B cell (primary cell): ENCODE results near the gene TIFAB. TPM values are rescaled to one million over a fixed set of nuclear protein-coding genes. Genes with fewer than 3 reads are reported as not detected.

Experiments
- ATAC-seq: fragments of 200-7000 bp; cut with Tn5 transposase; one replicate; pipeline ENCODE4 v1.10.0; 2021; ENCODE audit warnings: low read depth, mild to moderate bottlenecking, moderate number of reproducible peaks, moderate library complexity
- CTCF ChIA-PET: fragments of 350-600 bp; sonication (Branson Sonifier 250); formaldehyde crosslinking; loops from one replicate; lab custom pipeline; 2021; ENCODE audit warnings: antibody characterized with exemption, inconsistent platforms; lab: Charles Lee
- POLR2A ChIA-PET: fragments of 350-600 bp; sonication (Branson Sonifier 250); formaldehyde crosslinking; loops from one replicate; lab custom pipeline; 2021; ENCODE audit warnings: antibody characterized with exemption; lab: Charles Lee
- DNase-seq: peaks from one replicate; pipeline ENCODE4 v3.0.0; 2013
- H2AFZ ChIP-seq: 2 replicates; pipeline ENCODE4 v1.6.1; 2012; ENCODE audit warnings: mild to moderate bottlenecking, low read depth, low read length; ENCODE audit not compliant: insufficient read depth, poor library complexity, severe bottlenecking
- H3K27ac ChIP-seq, 2 donors: 1 replicate in 1 of 2; 2 replicates in 1 of 2; pipeline ENCODE4 v1.5.1; 2012 to 2013; ENCODE audit warnings: low read length in 2 of 2, mild to moderate bottlenecking in 2 of 2, moderate library complexity in 1 of 2
- H3K27me3 ChIP-seq, 4 experiments: fragments of 200-600 bp in 1 of 4; sonication (generic) in 1 of 4; replicated peaks in 1 of 4; 1 replicate in 2 of 4; 2 replicates in 2 of 4; pipeline versions ENCODE4 v1.6.1 to v1.7.0; 2013 to 2016; ENCODE audit warnings: low read length in 3 of 4, mild to moderate bottlenecking in 2 of 4, mixed read lengths in 1 of 4, moderate library complexity in 1 of 4; ENCODE audit not compliant: insufficient read depth in 4 of 4, control insufficient read depth in 3 of 4; ENCODE audit errors: control extremely low read depth in 1 of 4
- H3K36me3 ChIP-seq, 2 experiments: replicated peaks in 1 of 2; 1 replicate in 1 of 2; 2 replicates in 1 of 2; pipeline versions ENCODE4 v1.6.1 to v1.7.1; 2013; ENCODE audit warnings: low read length in 1 of 2; ENCODE audit not compliant: insufficient read depth in 2 of 2, control insufficient read depth in 1 of 2; ENCODE audit errors: control extremely low read depth in 1 of 2, extremely low read depth in 1 of 2
- H3K4me1 ChIP-seq, 2 donors: fragments of 200-600 bp in 1 of 2; sonication (generic) in 1 of 2; 1 replicate in 1 of 2; 2 replicates in 1 of 2; pipeline versions ENCODE4 v1.5.1 to v1.6.1; 2013 to 2017; ENCODE audit warnings: low read length in 2 of 2; ENCODE audit not compliant: control insufficient read depth in 2 of 2, insufficient read depth in 2 of 2
- H3K4me2 ChIP-seq: replicated peaks from 2 replicates; pipeline ENCODE3; 2012; ENCODE audit warnings: mild to moderate bottlenecking, low read depth, low read length; ENCODE audit not compliant: poor library complexity, severe bottlenecking
- H3K4me3 ChIP-seq, 5 experiments: fragments of 200-600 bp in 1 of 5; sonication (generic) in 1 of 5; 1 replicate in 3 of 5; 2 replicates in 2 of 5; pipeline versions ENCODE4 v1.5.1 to v1.7.0; 2011 to 2016; ENCODE audit warnings: low read length in 4 of 5, mild to moderate bottlenecking in 4 of 5, low read depth in 2 of 5, control low read depth in 1 of 5, moderate library complexity in 1 of 5; ENCODE audit not compliant: insufficient read depth in 1 of 5; ENCODE audit errors: control extremely low read depth in 1 of 5, extremely low read depth in 1 of 5
- H3K79me2 ChIP-seq: fragments of 200-600 bp; sonication (generic); one replicate; pipeline ENCODE4 v1.6.0; 2016; ENCODE audit warnings: low read length; ENCODE audit not compliant: control insufficient read depth, insufficient read depth
- H3K9ac ChIP-seq: fragments of 200-600 bp; sonication (generic); 2 replicates; pipeline ENCODE4 v1.6.1; 2017; ENCODE audit warnings: mild to moderate bottlenecking, low read length, moderate library complexity
- H3K9me3 ChIP-seq, 3 donors: one replicate each; pipeline versions ENCODE4 v1.6.1 to v1.7.1; 2013; ENCODE audit warnings: low read length in 2 of 3; ENCODE audit not compliant: control insufficient read depth in 2 of 3, insufficient read depth in 1 of 3; ENCODE audit errors: control extremely low read depth in 1 of 3
- H4K20me1 ChIP-seq: 2 replicates; pipeline ENCODE4 v1.6.0; 2012; ENCODE audit warnings: mild to moderate bottlenecking, low read length; ENCODE audit not compliant: insufficient read depth, control insufficient read depth, poor library complexity, severe bottlenecking
- H3K27ac Mint-ChIP-seq: one replicate; pipeline ENCODE4 v1.8.0; 2021; ENCODE audit warnings: mixed read lengths
- H3K27me3 Mint-ChIP-seq: one replicate; pipeline ENCODE4 v1.8.0; 2021; ENCODE audit warnings: mixed read lengths
- H3K4me1 Mint-ChIP-seq: one replicate; pipeline ENCODE4 v1.8.0; 2021; ENCODE audit warnings: mixed read lengths
- H3K4me3 Mint-ChIP-seq: one replicate; pipeline ENCODE4 v1.8.0; 2021; ENCODE audit warnings: mixed read lengths
- H3K9me3 Mint-ChIP-seq: one replicate; pipeline ENCODE4 v1.8.0; 2022; ENCODE audit warnings: mixed read lengths; ENCODE audit not compliant: insufficient read depth
- CTCF ChIP-seq: fragments of 200-600 bp; IDR thresholded peaks from one replicate; pipeline ENCODE4 v1.8.0; 2022; ENCODE audit warnings: antibody characterized with exemption, mild to moderate bottlenecking
- EZH2 ChIP-seq: IDR thresholded peaks from 2 replicates; pipeline ENCODE4 v1.6.1; 2012; ENCODE audit warnings: borderline replicate concordance, low read depth, mild to moderate bottlenecking, moderate library complexity, low read length; ENCODE audit not compliant: insufficient read depth, poor library complexity, severe bottlenecking
- WGBS: methylation state at CpG from one replicate; pipeline ENCODE4 v1.1.5; 2013; ENCODE audit warnings: missing lambda C conversion rate; ENCODE audit not compliant: insufficient coverage; 5-methylcytosine and 5-hydroxymethylcytosine counted together
- intact Hi-C: fragments of 100-400 bp; cut with micrococcal nuclease; formaldehyde crosslinking; loops from one replicate; pipeline ENCODE4 v1.10.0; 2022
- polyA plus RNA-seq: library from polyadenylated mRNA; depleted of rRNA; stranded (reverse); fragments of >200 nt; gene quantifications from 2 replicates; pipeline ENCODE4 v1.2.3, GENCODE V29; 2012
- total RNA-seq, 2 donors: library from RNA; stranded (reverse); fragments of 120-200 nt in 1 of 2; gene quantifications; 1 replicate in 1 of 2; 2 replicates in 1 of 2; pipeline versions ENCODE4 v1.2.3 to v1.2.4, GENCODE V29; 2013 to 2022

The TIFAB gene
- total and polyA plus RNA-seq, 2 donors (not counting 1 experiment from before 2014, with no cell fraction given) = not detected

GRCh38 chr5:135456238-135457099 lies 4.3 kb upstream of the TIFAB start:
- peaks cover 30% of the 10 kb centered on the region for H3K27me3 Mint-ChIP-seq
- Histone ChIP-seq H2AFZ (no peak overlapping the region), H4K20me1 (no peaks in the 10 kb centered on the region), H3K27ac (no peak overlapping the region), H3K4me3 (no peak overlapping the region), H3K9me3 (peaks cover 0 to 11% (median 0%) of the 10 kb centered on the region in 3 donors), H3K9ac (no peak overlapping the region), H3K79me2 (no peaks in the 10 kb centered on the region), H3K4me1 (no peaks in the 10 kb centered on the region), H3K36me3 (no peaks in the 10 kb centered on the region), H3K4me2 (no peak overlapping the region), H3K27me3 (peaks cover 0 to 6% (median 2%) of the 10 kb centered on the region in 4 experiments)
- H3K4me3 Mint-ChIP-seq = no peak overlapping the region
- DNase-seq (no peak), ATAC-seq (no peak)
- intact Hi-C loops = no loop called here
- TF ChIP-seq EZH2 (no peak), CTCF (no peak)
- H3K9me3 Mint-ChIP-seq = no peaks in the 10 kb centered on the region
- no peak overlapping the region for H3K27ac Mint-ChIP-seq
- ChIA-PET POLR2A (no interaction called here), CTCF (interaction anchor here (1.0 to 2.9 kb wide), 9 partner anchors 10 to 109 kb away, joined by 3 to 13 read pairs (median 6); no protein-coding TSS in a partner anchor)
- H3K4me1 Mint-ChIP-seq = peaks cover 2% of the 10 kb centered on the region
- 61% methylated on average over 11 of the region's 12 CpGs for WGBS

- intact Hi-C loops = no loop called here
- H3K9me3 ChIP-seq = peaks cover 0 to 11% (median 0%) of the 10 kb centered on the region in 3 donors
- no peak overlapping the region for H3K9ac ChIP-seq
- TF ChIP-seq CTCF (no peak), EZH2 (no peak)
- ChIA-PET CTCF (interaction anchor here (1.6 to 2.5 kb wide), 3 partner anchors 15 to 110 kb away, joined by 4 to 13 read pairs (median 5); no protein-coding TSS in a partner anchor), POLR2A (no interaction called here)
- no peak overlapping the region for H3K27ac Mint-ChIP-seq
- no peaks in the 10 kb centered on the region for H4K20me1 ChIP-seq
- H3K4me1 Mint-ChIP-seq = peaks cover 2% of the 10 kb centered on the region
- no peak for DNase-seq
- H3K4me3 ChIP-seq = no peak overlapping the region
- H3K36me3 ChIP-seq = no peaks in the 10 kb centered on the region
- H3K4me2 ChIP-seq = no peak overlapping the region
- H2AFZ ChIP-seq = no peak overlapping the region
- no peak overlapping the region for H3K27ac ChIP-seq
- H3K27me3 Mint-ChIP-seq = peaks cover 28% of the 10 kb centered on the region
- H3K4me1 ChIP-seq = no peaks in the 10 kb centered on the region
- 95% methylated on average over 4 of the region's 4 CpGs for WGBS
- ATAC-seq = no peak
- H3K27me3 ChIP-seq = peaks cover 0 to 6% (median 2%) of the 10 kb centered on the region in 4 experiments
- no peaks in the 10 kb centered on the region for H3K79me2 ChIP-seq
- no peaks in the 10 kb centered on the region for H3K9me3 Mint-ChIP-seq
- no peak overlapping the region for H3K4me3 Mint-ChIP-seq
Observed at GRCh38 chr5:135455876-135456237, 3.7 kb upstream of the TIFAB start.
